Astrocyte of the hippocampus (primary cell): Measurements from ENCODE around the gene RD3L.
"Not testable (repeated sequence)": the region's sequence is repeated elsewhere in the genome, so short reads cannot be mapped to it uniquely, and the experiment has no call there.

Experiments used
- DNase-seq: peaks from one replicate; pipeline ENCODE4 v3.0.0; 2011; ENCODE audit warnings: low read depth, low spot score

RD3L gene

DNA sequence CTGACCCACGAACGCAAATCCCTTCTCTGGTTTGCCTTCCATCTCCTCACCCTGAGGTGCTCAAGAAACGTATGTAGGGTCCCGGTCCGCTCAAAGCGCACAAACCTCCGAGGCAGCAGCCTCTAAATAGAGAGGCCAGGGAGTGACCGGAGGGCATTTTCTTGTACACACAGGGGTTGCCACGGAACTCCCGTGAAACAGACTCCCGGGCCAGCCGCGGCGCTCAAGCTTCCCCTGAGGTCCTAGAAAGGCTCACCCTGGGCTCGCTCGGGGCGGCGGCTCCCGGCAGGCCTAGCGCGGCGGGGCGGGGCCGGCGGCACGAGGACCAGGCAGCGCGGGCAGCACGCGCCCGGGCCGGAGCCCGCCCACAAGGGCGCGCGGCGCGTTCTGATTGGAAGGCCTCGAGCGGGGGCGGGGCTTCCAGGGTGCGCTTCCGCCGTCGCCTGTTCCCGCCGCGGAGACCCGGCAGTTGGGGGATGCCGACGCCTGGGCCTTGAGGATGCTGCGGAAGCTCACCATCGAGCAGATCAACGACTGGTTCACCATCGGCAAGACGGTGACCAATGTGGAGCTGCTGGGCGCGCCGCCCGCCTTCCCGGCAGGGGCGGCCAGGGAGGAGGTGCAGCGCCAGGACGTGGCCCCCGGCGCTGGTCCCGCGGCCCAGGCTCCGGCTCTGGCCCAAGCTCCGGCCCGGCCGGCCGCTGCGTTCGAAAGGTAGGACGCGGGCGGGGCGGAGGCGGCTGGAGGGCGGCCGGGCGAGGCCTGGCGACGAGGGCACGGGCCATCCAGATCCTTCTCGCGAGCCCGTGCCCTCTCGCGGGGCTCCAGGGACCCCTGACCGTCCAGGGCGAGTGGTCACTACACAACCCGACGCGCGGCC lies 14.1 kb downstream of the RD3L start, which contains the start of gene TDRD9:
TDRD9 (plus strand) TSS at position 446 of the 880 bp plus-strand sequence; CDS start at position 500, 54 bp downstream.
- no peak for DNase-seq

DNA sequence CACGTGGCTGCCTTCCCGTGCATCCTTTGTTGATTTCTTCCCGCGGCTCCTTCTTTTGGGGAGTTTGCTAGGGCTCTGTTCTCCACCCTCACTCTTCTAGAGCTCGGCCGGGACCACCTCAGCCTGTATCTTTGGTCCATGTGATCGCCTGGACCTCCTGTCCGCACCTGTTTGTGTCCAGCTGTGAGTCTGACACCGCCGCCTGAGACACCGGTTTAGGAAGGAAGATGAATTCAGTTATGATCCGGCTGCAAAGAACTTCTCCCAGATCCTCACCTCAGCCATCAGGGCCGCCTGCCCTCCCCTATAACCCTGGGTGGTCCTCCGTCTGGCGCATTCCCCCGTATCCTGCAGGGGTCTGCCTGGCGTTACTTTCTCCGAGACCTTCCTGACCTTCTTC lies 14.8 kb downstream of the RD3L start:
- DNase-seq: no peak

DNA sequence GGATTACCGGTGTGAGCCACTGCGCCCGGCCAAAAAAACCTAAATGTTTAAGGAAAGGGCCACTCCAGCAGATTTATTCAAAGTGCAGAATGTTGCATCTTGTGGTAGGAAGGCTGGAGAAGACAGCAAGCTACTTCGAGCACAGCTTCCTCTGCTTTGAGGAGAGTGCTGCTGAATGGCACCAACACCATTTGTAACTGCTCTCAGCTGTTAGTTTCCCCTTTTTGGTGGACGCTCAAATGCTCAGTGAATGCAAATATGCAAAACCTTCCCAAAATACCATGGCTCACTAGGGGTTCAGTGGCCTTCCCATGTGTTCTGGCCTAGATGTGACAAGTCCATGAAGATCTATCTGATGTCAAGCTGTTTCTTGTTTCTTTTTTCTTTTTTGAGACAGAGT lies 17.0 kb downstream of the RD3L start:
- no peak for DNase-seq

DNA sequence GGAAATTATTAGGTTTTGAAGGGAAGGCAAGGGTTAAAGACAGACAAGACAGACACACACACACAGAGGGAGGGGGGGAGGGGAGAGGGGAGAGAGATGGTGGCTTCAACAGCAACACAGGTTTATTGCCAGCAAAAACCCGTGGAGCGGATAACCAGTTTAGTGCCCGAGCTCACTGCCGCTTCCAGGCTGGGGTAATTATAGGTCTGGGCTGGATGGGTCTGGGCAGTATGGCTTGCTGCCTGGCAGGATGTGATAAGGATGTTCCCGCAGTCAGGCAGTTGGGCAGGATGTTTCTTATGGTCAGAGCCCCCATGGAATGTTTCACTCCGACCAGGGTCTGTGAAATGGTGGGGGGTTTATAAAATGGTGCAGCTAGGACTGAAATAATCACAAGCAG lies 18.5 kb downstream of the RD3L start:
- no peak for DNase-seq

DNA sequence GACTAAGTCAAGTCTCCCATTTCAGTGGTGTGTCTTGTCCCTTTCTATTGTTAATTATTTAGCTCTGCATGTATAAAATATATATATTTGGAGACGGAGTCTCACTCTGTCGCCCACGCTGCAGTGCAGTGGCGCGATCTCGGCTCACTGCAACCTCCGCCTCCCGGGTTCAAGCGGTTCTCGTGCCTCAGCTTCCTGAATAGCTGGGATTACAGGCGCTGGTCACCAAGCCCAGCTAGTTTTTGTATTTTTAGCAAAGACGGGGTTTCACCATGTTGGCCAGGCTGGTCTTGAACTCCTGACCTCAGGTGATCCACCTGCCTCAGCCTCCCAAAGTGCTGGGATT lies 20.5 kb downstream of the RD3L start:
- DNase-seq: not testable (repeated sequence)

DNA sequence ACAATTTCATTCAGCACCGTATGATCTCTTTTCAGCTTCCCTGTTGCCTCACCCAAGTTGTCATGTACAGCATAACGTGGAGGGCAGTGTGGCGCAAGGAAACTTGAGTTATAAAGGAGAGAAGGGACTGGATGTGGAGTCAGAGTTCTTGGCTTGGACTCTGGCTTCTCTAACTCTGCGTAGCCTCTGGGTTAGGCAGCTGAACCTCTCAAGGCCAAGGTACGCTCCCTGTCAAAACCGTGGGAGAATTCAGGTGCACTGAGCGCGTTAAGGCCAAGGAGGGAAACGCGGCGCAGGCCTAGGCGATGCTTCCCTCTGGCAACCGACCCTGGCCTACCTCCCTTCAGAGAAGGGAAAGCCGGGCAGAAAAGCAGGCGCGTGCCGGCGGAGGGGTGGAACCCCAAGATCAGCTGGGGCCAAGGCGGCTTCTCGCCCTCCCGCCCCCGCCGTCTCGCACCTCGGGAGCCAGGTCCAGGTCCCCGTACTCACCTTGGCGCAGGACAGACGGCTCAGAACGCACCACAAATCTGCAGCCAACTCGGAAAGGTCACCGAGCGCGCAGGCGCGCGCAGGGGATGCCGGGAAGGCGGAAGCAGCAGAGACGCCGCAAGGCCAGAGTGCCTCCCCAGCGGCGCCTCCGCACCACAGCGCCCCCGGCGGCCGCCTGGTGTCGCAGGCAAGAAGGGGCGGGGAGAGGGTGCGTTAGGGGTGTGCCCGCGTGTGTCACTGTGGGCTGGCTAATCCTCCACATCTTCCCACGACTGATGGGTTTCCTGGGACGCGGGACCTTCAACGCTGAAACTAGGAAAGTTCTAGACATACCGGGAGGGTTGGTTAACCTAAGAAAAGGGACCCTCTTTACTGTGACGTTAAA lies 21.1 kb downstream of the RD3L start:
- peak; percentile 98 for DNase-seq

DNA sequence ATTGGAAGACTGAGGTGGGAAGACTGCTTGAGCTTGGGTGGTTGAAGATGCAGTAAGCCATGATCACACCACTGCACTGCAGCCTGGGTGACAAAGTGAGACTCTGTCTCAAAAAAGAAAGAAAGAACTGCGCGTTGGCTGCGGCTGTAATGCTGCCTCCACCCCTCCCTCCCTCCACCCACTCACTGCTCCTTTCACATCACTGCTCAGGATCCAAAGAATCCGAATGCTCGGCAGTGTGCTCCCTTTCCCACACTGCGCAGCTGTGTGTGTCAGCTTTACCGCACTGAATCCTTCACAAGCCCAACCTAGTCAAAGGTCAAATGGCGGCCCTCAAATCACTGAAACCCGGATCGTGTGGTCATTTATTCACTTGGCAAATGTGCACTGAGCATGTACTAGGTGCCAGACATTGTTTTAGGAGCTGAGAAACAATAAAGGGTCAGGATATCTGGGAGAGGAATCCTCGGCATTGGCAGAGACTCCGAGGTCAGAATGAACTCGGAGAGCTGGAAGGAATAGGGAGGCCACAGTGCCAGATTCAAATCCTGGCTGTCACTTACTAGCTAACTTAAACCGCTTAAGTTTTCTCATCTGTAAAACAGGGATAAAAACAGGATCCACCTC lies 25.6 kb downstream of the RD3L start:
- DNase-seq: no peak

DNA sequence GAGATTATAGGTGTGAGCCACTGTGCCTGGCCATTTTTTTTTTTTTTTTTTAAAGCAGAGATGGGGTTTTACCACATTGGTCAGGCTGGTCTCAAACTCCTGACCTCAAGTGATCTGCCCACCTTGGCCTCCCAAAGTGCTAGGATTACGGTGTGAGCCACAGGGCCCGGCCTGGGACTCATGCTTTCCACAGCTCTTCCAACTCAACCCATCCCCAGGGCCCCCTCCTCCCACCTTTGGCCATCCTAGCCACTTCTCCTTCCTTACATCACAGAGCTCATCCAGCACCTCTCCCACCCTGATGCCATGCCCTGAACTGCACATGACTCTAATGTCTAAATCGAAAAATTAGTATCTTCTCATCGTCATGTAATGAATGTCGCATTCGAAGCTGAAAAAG lies 26.7 kb downstream of the RD3L start:
- no peak for DNase-seq

DNA sequence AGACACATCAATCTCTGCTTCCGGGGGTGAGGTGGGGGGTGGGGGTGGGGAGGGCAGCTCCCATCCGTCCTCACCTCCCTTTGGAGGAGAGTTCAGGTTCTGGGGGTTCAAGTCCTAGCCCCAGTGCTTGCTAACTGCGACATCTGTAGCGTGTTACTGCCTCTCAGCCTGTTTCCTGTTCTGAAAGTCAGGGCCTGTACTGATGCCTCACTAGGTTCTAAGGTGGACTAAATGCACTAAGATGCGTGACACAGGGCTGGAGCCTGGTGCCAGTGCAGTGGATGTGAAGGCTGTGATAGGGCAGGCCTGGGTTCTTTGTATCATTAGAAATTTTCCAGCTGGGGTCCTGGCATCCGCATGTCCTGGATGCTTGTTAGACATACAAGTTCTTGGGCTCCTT lies 31.3 kb downstream of the RD3L start:
- DNase-seq: no peak

DNA sequence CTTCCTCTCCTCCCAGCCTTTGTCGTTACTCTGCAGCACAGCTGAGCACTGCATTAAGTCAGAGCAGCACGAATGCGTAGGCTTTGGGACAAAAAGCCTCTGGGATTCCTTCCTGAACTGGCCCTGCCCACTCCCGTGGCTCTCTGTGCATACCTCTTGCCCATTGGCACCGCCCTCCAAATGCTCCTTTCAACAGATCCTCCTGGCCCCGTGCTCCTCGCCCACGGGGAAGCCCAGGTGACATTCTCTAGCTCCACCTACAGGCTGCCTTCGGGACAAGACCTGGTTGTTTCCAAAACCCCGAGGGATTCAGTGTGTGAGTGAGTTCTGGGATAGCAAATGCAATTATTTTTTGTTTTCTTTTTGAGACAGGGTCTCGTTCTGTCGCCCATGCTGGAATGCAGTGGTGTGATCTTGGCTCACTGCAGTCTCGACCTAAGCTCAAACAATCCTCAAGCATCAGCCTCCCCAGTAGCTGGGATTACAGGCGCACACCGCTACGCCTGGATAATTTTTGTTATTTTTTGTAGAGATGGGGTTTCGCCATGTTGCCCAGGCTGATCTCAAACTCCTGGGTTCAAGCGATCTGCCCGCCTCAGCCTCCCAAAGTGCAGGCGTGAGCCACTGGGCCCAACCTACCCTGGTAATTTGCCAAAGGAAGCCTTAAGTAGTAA lies 31.9 kb downstream of the RD3L start:
- DNase-seq: peak; percentile 95

DNA sequence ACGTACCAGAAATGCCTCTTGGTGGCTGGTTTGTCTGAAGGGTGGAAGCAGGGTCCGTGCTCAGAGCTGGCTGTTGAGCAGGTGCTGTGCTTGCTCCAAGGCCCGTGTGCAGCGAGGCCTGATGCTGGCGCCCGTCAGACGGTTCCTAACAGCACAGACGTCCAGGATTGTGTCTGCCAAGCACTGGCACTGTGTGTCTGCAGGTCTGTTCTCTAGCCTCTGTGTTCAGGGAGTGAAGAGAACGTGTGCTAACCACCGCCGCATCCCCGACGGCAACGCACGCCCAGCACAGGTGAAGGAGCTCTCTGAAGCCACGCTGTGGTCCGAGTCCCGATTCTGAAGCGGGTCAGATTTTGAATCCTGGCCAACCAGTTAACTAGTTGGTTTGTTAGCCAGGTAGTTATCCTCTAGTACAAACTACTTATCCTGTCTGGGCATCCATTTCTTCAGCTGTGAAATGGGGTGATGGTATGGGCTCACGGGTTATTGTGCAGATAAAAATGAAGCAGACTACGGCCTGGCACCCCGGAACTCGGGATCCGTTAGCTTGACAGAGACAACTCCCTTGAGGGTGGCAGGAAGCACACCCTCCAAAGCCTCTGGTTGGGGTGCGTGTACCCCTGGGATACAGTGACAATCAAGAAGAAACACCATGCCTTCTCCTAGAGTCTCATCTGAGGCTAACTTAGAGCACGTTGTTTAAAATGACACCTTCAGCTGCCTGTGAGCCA lies 32.6 kb downstream of the RD3L start:
- no peak for DNase-seq

DNA sequence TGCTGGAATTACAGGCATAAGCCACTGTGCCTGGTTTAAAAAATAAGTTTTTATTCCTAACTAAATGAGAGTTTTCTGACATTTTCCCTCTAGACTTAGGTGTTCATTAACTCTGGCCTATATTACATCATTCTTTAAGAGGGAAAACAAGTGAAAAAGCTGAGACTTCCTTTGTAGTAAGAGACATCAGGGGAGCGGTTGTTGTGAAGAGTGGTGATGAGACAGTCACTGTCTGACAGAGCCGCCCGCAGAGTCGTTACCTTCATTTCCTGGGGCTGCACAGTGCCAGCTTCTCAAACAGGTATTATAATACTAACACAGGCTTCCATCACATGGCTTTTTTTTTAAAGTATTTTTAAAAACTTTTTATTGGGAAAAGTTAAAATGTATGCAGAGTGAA lies 33.7 kb downstream of the RD3L start:
- no peak for DNase-seq

DNA sequence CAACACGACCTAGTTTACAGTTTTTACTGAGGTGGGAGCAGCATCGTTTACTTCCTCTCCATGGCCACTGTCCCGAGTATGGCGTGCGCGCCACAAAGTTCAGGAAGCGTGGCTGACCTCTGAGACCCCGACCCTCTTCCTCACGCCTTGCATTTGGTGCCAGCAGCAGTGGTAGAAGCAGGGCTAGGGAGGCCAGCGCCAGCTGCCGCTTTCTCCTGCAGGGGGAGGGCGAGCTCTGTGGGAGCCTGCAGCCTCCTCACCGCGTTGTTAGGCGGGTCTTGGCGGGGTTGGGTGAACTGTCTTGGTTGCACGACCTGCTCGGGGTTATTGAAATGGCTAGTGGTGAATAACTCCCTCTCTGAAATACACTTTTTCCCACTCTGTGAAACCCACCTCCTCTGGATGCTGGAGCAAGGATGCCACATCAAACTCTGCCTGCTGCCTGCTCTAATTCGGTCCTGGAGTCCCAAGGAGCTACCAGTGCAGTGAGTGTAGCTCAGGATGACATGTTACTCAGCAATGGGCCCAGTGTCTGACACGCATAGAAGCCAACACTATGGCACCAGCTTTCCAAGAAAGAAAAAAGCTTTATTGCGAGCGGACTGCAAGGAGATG lies 36.4 kb downstream of the RD3L start:
- no peak for DNase-seq

DNA sequence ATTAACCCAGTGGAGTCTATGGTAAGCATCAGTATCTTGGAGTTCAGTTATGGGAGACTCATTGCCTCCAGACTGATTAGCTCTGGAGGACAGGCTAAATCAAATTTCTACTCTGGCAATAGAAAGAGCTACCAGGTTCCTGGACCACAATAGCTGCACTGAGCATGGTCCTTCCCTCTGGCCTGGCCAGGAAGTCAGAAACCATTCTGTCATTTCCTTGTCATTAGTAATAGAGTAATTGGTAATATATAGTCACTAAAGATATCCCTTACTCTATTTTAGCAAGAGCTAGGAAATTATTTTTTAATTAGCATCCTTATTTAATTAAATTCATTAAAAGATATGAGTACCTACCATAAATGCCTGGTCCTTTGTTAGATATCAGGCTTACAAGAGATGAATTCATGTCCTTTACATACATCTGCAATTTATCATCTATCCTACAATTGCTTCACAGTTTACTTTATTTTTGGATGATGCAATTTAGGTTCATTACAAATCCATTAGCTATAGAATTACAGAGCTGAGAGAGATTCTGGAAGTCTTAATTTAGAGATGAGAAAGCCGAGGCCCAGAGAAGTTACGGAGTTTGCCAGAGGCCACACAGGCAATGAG lies 37.7 kb downstream of the RD3L start:
- DNase-seq: no peak

DNA sequence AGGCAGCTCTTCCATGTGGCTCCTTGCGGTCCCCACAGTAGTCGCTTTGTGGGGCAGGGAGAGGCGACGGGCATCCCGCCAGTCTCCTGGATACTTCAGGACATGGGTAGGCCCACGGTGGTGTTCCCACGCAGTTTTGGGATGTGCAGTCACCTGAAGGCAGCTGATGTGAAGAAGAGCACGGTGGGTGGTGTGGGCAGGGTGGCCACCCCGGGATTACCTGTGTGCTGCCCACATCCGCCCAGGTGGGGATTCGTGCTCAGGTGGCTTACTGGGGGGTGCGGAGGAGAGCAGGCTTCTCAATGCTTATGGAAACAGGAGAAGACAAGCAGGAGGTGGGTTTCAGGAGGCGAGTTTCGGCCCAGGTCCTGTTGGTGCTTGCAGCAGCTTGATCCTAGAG lies 42.5 kb downstream of the RD3L start:
- no peak for DNase-seq

DNA sequence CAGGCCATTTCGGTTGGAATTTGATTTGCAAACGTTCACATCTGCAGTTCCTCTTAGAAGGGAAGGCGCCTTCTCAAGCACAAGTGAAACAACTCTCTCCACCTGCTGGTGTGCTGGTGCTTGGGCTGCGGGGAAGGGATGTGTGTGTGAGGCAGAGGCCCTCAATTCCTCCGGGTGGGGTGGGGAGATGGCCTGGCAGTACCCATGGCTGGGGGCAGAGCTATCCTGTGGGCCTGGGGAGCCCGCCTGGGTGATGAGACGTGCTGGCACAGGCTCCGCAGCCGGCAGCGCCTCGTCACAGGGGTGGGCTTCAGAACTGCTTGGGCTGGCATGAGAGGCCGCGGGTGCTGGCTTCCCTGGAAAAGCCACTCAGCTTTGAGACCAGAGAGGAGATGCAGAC lies 43.0 kb downstream of the RD3L start:
- DNase-seq: no peak

DNA sequence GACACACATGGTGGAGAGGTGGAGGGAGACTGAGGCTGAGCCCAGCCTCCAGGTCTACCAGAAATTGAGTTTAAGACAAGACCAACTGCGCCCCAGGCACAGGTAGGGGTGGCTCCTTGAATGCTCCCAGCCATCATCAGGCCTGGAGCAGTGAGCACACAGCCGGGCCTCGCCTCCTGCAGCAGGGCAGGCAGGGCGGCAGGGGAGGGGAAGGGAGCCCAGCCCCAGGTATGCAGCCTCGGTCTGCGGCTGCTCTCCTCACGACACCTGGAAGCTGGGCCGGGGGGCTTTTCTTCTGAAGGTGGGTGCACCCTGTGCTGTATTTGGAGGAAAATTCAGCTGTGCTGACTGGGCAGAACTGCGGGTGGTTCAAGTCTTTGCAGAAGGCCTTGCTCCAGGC lies 43.6 kb downstream of the RD3L start:
- no peak for DNase-seq

DNA sequence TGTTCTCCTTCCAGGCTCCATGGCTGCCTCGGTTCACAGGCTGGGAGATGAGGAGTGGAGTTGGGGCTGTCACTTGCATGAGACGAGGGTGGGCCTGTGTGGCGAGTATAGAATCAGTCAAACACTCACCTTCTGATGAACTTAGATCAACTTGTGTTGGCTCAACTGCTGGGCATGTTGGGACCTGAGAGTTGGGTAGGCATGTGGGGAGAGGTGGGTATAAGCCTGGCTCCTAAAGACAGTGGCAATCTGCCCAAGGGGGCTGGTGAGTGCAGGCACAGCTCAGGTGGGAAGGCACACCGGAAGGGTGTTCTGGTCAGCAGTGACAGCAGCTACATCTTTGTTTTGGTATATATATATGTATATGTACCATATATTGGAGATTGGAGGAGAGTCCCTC lies 44.1 kb downstream of the RD3L start:
- no peak for DNase-seq

DNA sequence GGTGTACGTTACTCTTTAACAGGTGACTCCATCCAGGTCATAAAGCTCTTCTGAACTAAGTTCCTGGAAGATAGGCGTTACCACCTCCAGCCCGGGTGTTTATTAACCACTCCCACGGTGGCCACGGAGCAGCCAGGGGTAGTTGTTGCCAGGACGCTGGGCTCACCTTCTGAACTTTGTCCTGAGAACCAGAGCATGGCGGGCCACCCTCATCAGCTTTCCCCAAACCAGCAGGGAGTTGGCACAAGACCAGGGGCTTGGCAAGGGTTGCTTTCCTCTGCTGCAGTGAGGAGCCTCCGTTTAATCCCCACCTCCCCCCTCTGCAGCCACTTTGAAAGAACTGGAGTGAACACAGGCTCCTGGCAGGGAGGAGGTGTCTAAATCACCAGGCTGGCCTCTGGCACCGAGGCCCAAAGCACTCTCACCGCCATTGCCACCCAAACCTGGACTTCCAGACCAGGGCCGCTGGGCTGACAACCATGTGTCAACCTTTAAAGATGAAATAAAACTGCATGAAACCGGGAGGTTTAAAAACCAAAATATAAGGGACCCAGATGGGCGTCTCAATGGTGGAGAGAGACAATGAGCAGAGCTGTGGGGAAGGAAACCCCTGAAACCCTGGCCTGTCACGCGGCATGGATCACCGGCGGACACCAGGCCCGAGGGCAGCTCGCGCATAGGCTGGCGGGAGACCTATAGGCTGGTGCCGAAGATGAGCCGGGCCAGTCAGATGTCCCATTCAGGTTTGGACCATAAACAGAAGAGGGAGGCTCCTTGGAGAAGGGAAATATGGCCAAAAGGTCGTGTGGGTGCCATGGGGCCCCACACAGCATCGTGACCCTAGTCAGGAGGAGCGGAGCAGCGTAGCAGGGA lies 45.0 kb downstream of the RD3L start:
- DNase-seq: no peak
